GM23248 (cell line): ENCODE results near the gene PARD3B.

Experiments used
- EZH2 ChIP-seq: fragments of 200-600 bp; sonication (generic); IDR thresholded peaks from 2 replicates; pipeline ENCODE4 v1.6.1; 2018; ENCODE audit warnings: antibody characterized with exemption, mild to moderate bottlenecking; ENCODE audit not compliant: insufficient read depth, poor library complexity, severe bottlenecking
- EZH2phosphoT487 ChIP-seq: fragments of 200-600 bp; sonication (generic); IDR thresholded peaks from 2 replicates; pipeline ENCODE4 v1.6.1; 2018; ENCODE audit warnings: antibody characterized with exemption, moderate library complexity, mild to moderate bottlenecking, low read depth; ENCODE audit not compliant: insufficient read depth

DNA sequence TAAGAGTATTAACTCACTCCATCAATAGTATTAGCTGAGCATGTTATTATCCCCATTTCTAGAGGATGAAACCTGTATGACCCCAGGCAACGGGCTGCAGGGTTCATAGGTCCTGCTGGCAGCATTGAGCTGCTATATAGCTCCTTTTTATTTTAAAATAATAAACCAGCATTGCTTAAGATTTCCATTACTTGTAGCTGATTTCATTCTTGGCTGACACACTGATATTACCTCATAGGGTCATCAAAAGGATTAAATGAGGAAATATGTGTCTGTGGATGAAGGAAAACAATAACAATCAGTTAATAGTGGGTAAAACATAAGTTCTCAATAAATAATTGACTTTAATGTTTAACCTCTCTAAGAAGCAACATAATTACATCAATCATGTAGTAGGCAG lies 1088.7 kb downstream of the PARD3B start:
- TF ChIP-seq EZH2 (no peak), EZH2phosphoT487 (no peak)
